Bronchial smooth muscle cell (primary cell): ENCODE data around the gene NACA. TPM values are rescaled to one million over a fixed set of nuclear protein-coding genes. Genes with fewer than 3 reads are reported as not detected.

Experiments
- total RNA-seq: library from RNA; depleted of rRNA; stranded (reverse); fragments of >200 nt; gene quantifications from 2 replicates; pipeline ENCODE4 v1.2.1, GENCODE V29; 2014

Gene NACA
- 1,375 and 1,523 TPM in 2 replicates for total RNA-seq

DNA sequence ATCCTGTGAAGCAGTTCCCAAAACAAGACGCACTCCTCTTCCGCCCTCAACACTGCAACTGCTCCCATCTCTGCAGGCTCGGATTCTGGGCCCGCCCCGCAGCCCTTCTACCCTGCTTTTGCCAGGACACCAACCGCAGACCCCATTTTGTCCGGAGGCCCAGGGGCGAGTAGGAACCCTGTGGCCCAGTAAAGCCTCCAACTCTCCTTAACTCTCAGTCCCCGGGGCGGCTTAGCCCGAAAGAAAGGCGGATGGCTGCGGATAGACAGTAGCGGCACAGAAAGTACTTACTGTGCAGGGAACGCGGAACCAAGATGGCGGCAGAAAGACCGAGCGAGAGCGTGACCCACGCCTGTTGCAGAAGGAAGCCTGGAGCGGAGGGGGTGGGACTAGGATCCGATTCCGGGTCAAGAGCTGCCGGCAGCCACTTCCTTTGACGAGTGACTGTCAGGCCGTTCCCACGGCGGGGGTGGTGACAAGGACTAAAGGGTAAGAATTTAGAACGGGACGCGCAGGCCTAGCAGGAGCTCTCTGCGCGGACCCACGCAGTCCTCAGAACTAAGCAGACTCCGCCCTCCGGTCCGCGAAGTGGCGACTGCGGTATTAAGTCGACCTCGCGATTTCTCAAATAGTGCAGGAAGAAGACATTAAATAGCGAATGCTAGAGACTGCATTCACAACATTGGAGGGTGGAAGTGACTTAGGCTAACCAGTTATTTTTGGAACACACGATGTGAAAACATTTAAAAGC lies at the start of gene NACA:
Gene NACA, minus strand, starts transcription at position 328 of the 751 bp plus-strand sequence. CDS start 778 bp downstream, outside the sequence.

DNA sequence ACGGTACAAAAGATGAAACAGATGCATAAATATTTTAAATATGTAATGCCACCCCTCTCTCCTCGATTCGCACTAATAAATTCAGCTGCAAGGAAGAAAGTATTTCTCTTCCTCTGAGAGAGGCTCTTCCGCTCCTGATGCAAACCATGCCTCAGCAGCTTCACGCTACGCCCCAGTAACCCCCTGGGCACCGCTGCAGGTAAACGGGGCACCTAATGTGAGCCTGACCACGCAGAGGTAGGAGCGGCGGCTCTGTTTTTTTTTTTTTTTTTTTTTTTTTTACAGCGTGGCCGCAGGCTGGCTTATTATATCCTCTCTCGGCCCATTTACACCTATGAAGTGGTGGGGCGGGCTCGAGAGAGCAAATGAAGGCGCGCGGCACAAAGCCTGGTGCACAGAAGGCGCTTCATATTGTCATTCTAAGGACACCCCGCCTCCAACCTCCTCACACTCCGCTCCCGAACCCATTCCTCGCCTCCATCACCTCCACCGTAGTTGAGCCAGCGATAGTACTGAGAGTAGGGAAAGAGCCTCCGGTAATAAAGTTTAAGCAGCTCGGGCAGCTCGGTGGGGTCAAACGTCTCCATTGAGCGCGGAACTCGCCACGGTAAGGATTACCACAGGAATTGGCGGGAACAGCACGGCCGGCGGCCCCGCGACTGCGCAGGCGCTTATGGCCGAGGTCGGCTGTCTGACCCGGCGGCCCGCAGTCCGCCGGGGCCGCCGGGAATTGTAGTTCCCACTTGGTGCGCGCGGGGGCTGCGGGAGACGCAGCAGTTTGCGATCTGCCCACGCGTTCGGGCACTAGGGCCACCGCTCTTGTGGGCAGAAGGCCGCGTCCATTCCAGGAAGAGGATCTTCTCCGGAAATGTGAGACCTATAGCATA lies 26.9 kb upstream of the NACA start, which contains the start of gene PRIM1:
Gene PRIM1, minus strand, starts transcription at position 612 of the 887 bp plus-strand sequence. Its CDS starts 25 bp downstream, at position 587.

DNA sequence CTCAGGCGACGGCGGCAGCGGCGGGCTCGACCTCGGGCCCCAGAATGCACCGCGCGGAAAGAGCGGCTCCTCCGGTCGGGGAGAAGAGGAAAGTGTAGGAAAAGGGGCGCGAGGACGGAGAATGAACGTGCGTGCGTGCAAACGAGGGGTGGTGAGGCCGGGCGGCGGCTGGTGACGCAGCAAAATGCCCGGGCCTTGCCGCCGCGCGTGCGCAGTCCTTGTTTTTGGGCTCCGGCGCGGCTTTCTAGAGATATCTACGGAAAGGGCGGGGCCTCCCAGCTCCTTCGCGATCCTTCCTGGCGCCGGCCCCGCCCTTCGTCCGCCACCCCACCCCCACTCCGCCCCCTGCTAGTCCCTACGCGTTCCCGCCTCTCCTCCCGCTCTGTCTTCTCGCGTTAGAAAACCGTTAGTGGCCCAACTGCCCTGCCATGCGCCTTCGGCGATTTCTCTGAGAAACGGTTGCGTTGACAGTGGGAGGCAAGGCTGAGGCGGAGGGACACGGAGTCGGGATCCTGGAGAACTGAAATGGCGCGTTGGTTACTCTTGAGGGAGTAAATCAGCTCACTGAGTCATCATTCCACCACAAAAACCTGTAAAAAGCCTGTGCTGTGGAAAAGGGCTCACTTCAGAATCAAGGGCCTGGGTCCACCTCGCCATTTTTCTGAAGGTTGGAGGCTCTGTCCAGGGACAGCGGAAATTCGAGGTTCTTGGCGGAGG lies 36.8 kb downstream of the NACA start, which contains the start of gene PTGES3:
Gene PTGES3, minus strand, starts transcription at position 156 of the 717 bp plus-strand sequence. CDS start 285 bp downstream, outside the sequence.

Other genes starting within 250 kb of the NACA start
- 0.09 and 0.16 TPM in 2 replicates for gene GLS2, start 237.1 kb downstream of the NACA start, total RNA-seq
- 9.3 and 9.5 TPM in 2 replicates for gene RBMS2, start 203.5 kb downstream of the NACA start, total RNA-seq
- 12.3 and 13.1 TPM in 2 replicates for gene BAZ2A, start 95.0 kb downstream of the NACA start, total RNA-seq
- gene ATP5F1B, start 79.3 kb downstream of the NACA start, total RNA-seq, result 373 and 497 TPM in 2 replicates
- gene PTGES3, start 37.0 kb downstream of the NACA start, total RNA-seq, result 28.2 and 42.7 TPM in 2 replicates
- gene PRIM1, start 27.0 kb upstream of the NACA start, total RNA-seq, result 3.6 and 6.1 TPM in 2 replicates
- 0.16 and 1.5 TPM in 2 replicates for gene HSD17B6, start 38.0 kb upstream of the NACA start, total RNA-seq
- gene SDR9C7, start 209.1 kb upstream of the NACA start, total RNA-seq, result not detected in 2 replicates
- gene RDH16, start 232.3 kb upstream of the NACA start, total RNA-seq, result 0.16 and 0.17 TPM in 2 replicates